Stimulated activated CD4-positive, alpha-beta T cell treated with anti-CD3 and anti-CD28 coated beads, Interleukin-2, amount 100 ng/mL, for 4 hours (primary cell): Measurements from ENCODE around the gene TAB2.
"Not testable (repeated sequence)": the region's sequence is repeated elsewhere in the genome, so short reads cannot be mapped to it uniquely, and the experiment has no call there.

Experiments
- DNase-seq: peaks from one replicate; pipeline ENCODE4 v3.0.0-alpha.2; 2020; ENCODE audit warnings: low read depth

The TAB2 gene

DNA sequence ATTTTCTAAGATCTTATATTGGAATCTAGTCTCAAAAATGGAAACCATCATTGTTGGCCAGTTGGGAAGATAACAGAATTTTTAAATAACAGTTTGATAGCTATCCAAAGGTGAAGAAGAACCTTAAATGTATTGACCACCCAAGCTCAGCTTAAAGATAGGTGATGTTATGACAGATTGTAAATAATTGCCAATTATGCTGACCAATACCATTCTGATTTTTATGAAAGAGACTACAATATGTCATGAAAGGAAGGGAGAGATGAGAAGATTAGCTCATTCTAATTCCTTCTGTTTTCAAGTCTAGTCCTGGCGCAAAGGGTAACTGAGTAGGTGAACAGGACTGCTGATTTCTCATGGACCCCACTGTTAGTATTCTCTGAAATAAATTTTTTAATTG is 5.7 kb upstream of the TAB2 start:
- DNase-seq, result no peak

DNA sequence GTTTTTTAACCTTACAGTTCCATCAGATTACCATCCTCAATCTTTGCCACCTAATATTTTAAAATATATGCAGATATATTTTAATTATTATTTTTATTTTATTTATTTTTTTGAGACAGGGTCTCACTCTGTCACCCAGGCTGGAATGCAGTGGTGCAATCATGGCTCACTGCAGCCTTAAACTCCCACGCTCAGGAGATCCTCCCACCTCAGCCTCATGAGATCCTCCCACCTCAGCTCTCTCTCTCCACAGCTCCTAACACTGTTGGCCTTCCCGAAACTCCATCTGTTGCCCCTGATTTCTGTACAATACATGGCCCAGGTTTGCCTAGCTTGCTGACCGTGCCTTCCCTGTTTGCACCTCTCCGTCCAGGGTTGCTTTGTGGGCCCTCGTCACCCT is 4.4 kb upstream of the TAB2 start:
- DNase-seq, result no peak

DNA sequence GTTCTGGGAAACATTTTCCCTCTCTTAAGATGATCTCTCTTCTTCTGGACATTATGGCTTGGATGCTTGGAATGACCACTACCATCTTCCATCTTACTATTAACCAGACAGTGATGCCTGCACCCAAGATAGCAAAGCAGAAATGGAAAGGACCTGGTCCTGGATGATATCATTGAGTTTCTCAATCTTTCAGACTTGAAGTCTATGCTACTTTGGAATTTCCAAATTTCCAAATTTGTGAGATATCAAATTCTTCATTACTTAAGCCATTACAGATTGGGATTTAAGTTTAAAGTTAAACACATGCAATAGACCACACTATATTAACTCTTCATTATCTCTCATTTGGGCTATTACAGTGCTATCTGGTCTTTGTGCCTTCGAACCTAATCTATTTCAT is 3.7 kb upstream of the TAB2 start:
- DNase-seq, result no peak

DNA sequence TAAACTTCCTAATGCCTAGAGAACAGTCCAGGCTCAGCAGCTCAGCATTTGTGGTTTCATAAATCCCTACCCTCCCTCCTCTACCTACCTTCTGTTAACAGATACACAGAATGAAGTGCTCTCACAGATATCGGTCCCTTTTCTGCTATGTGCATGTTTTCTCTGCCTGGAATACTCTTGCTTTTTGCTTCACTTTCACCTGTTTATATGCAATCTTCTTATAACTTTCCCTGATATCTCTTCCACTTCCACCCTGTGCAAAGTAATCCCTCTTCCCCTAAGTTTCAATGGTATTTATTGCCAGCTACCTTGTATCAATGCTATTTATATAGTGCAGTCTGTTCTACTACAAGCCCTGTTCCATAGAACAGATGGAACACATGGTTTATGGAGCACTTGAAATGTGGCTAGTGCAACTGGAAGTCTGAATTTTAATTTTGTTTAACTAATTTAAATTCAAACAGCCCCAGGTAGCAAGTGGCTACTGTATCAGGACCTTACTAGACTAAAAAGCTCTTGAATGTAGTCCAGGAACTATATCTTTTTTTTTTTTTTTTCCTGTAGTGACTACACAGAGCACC is 3.1 kb upstream of the TAB2 start:
- DNase-seq, result no peak

DNA sequence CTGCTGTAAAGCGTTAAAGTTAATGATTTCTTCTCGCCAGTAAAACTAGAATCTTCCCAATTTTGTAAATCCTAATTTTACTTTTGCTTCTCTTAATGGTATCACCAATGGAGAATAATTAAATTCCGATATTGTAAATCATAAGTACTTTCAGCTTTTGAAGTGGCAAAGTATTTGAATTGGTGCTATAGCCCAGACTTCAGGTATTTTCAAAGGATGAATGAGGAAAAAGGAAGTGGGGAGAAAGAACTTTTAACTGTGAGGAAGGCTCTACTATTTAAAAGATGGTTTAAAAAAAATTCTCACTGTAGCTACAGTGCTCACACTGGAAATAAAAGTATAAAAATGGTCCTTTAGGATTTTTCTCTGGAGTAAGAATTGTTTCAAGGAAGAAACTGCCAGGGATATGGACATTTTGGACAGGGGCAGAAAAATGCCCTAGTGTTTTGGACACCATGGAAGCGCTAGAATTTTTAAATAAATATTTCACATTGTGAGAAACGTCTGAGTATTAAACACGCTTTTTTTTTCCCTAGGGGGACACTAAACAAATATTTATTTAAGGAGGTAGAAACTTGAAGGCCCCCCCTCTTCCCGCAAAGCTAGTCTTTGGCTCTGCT is 1.3 kb upstream of the TAB2 start:
- DNase-seq, result no peak

DNA sequence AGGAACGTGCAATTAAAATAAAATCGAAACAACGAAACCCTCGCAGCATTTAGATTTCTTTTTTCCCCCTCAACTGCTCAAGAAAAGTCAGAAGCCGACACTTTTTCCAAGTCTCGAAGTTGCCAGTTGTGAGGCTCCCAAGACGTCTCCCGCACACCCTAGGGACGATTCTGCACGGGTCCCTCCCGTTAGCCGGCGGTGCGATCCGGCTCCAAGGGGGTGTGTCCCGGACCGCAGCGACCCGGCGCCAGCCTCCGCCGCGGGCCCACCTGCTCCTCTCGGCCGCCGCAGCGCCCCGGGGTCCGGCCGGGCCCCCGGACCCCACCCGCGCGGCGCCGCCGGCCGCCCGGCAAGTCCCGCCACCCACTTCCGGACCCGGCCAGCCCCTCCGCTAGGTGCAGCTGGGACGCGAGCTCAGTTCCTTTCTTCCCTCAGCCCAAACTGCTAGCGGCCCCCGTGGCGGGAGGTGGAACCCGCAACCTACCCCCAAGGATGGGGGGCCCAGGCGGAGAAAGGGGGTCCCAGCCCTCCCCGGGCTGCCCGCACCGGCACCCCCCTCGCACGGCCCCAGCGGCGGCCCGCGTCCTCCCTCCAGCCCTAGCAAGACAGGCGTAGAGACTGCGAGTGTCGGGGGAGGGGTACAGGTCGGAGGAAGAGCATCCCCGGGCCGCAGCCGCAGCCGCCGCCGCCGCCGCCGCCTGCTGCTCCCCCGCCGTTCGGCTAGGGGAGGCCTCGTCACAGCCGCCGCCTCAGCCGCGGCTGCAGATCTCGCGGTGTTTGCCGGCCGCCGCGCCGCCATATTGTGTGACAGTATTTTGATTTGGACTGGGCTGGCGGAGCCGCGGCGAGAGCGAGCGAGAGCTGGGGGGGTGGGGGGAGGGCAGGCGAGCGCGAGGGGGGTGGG is 520 bp upstream of the TAB2 start:
- peak; percentile 85 for DNase-seq

DNA sequence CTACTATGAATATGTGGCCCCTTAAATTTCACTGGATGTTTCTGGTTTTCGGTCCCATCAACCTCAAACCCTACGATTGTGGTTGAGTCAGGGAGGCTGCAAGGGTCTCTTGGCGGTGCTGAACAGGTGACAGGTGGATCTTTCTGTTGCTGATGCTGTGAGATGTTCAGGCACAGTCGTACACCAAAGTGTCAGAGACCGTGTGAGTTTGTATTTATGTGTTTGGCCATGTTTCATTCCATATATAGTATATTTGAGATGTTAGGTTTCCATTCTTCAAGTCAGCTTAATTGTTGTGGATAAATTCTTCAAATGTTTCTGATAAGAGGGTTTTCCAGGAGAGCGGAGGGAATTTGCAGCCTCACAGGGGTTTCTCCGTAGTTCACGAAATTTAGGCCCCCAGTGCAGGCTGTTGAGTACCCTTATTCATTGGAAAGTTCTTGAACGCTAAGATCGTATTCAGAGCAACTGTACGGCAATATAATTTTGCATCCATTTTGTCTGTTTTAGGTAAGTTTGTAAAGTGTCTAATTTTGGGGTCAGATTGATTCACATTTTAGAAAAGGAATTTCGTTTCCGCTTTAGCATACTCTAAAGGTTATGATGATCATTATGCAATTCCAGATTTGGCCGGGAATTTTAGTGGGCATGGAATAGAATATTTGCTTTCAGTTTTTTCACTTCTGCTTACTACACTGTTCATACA is 1.2 kb downstream of the TAB2 start:
- DNase-seq, result no peak

DNA sequence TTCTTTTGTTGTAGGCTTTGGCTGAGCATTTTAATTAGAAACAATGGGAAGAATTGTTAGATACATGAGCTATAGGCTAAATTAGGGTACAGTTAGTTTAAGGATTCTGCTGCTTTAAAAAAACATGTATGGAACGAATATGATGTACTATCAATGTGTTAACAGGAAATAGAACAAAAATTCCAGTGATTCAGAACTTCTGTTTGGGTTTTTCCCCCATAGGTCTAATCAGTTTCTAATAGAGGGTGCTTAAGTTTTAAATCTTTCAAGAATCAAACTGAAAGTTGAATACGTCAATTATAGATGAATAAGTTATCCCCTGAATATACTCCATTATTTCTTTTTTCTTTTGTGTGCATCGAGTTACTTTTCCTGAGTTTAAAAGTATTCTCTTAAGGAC is 1.9 kb downstream of the TAB2 start:
- no peak for DNase-seq

DNA sequence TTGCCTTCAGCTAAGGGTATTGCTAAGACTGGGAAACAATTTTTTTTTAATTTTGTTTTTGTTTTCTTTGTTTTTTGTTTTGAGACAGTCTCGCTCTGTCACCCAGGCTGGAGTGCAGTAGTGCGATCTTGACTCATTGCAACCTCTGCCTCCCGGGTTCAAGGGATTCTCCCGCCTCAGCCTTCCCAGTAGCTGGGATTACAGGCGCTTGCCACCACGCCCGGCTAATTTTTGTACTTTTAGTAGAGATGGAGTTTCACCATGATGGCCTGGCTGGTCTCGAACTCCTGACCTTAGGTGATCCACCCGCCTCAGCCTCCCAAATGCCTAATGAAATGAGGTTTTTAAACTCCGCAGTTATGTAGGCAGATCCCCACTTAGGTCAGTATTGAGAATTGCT is 2.5 kb downstream of the TAB2 start:
- not testable (repeated sequence) for DNase-seq

DNA sequence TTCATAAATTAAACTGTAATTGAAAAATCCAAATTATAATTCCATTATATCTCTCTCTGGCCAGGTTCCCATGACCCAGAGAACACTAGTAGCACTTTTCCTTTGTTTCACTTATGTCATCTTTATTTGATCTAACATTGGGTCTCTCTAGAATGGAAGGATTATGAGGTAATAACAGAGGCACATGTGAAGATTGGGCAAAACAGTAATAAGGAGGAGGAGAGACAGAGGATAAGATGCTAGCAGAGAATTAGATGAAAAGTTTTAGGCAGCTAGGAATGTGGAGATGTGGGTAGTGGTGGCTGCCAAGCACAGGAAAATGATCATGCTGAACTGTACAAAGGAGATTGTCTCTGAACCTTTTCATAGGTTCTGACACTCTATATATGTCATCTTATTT is 3.3 kb downstream of the TAB2 start:
- no peak for DNase-seq

DNA sequence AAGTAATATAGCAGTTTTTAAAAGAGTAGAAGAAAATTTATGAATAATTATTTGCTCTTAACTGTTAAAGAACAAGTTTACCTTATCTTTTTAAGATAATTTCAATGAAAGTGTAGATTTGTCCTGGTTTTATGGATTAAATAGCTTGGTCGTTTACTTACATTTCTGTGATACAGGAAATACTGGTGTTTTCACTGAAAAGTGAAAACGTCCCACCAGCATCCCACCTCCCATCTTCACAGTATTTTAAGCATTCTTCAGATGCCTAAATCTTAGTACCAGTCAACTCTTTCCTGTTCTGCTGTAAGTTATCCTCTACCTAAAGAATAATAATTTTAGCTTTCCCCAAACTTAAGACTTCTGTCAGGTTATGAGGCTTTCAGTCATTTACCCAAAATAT is 5.8 kb downstream of the TAB2 start:
- DNase-seq, result no peak

DNA sequence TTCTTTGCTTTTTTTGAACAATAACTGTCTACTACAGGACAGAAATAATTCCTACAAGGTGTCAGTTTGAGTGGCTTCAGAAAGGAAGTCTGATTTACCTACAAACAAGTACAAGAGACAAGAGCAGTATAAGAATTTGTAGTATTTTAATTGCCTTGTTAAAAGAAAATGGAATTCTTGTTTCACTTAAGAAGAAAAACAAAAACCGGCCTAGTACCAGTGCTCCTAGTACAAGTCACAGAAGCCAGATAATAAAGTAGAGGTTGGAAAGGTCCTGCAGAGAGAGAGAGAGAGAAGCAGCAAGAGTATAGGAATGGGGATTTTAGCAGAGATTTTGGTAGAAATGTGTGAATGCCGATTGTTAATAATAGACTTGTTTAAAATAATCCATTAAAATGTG is 6.4 kb downstream of the TAB2 start:
- no peak for DNase-seq

DNA sequence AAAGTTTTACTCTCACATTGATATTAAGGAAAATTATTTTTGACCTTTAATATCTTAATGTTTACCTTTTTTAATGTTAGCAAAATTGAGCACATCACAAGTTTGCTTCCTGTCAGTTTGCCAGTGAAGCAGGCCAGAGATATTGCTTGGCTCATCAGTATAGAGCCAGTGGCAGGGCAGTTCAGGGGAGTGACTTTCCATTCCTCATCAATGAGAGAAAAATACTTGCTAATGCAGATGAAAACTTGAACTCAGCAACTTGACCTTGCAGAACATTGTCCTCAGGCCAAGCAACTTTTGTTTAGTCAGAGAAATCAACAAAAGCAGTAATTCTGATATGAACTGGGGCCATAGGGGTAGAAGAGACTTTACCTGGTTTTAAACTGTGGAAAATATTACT is 6.9 kb downstream of the TAB2 start:
- DNase-seq, result no peak

DNA sequence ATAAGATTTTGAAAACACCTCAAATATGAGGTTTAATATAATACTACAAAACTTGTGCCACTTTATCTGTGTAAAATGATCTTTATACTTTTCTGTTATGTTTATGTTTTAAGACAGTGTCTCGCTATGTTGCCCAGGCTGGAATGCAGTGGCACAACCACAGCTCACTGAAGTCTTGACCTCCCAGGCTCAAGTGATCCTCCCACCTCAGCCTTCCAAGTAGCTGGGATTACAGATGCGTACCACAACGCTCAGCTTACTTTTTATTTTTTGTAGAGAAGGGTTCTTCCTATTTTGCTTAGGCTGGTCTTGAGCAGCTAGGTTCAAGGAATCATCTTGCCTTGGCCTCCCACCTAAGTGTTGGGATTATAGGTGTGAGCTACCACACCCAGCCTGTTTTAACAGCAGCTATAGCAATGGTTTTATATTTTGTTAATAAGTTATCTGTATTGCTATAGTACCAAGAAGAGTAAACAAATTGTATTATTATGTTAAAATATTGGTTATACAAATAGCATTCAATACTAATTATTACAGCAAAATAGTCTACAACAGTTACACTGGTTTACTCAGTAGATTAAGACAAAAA is 8.2 kb downstream of the TAB2 start:
- no peak for DNase-seq

DNA sequence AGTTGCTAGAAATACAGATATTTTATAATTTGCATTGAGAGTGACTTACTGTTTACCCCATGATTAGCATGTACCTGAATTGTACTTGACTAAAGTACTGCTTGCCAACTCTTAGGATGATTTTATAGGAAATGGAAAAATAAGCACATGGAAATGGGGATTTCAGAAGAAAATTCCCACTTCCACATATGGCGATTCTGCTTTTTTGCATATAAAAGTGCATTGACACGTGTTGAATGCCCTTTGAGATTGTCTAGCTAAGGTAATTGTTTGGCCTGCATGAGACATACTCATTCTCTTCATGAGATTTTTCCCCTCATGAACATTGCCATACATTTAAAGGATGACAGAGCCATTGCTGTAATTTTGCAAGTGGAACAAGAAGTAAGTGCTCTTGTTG is 10.1 kb downstream of the TAB2 start:
- DNase-seq, result no peak

DNA sequence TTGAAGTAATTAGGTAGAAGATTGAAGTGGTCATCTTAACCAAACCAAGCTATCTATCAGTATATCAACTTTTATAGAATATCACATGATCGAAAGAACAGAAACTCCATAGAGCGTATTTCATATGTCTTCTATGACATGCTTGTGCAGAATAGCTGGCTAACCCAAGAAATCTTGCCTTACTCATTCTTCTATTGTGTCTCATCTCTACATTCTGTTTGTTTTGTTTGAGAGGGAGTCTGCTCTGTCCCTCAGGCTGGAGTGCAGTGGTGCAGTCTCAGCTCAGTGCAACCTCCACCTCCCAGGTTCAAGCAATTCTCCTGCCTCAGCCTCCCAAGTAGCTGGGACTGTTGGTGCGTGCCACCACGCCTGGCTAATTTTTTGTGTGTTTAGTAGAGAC is 10.6 kb downstream of the TAB2 start:
- no peak for DNase-seq

DNA sequence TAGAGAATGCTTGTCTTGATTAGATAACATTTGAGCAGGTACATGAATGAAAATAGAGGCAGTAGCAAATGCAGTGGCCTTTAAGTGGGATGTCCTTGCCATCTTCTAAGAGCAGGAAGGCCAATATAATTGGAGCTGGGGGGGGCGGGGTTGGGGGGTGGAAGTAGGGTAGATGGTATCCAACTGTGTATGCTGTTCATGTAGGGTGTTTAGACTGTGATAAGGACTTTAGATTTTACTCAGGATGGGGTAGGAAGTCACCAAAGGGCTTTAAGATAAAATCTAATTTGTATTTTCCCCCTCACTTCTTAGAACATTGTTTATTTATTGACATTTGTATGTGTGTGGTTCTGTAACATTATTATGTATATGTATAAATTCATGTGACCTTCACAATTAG is 12.0 kb downstream of the TAB2 start:
- DNase-seq, result no peak

DNA sequence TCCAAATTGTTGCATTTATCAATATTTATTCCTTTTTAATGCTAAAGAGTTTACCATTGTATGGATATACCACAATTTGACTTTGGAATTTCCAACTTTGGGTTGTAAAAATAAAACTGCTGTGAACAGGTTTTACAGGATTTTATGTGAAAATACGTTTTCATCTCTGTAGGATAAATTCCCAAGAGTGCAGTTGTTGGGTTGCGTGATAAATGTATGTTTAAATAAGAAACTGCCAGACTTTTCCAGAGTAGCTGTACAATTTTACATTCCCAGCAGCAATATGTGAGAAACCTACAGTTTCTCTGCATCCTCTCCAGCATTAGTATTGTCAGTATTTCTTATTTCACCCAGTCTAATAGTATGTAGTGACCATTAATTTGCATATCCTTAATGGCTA is 12.6 kb downstream of the TAB2 start:
- DNase-seq, result no peak

DNA sequence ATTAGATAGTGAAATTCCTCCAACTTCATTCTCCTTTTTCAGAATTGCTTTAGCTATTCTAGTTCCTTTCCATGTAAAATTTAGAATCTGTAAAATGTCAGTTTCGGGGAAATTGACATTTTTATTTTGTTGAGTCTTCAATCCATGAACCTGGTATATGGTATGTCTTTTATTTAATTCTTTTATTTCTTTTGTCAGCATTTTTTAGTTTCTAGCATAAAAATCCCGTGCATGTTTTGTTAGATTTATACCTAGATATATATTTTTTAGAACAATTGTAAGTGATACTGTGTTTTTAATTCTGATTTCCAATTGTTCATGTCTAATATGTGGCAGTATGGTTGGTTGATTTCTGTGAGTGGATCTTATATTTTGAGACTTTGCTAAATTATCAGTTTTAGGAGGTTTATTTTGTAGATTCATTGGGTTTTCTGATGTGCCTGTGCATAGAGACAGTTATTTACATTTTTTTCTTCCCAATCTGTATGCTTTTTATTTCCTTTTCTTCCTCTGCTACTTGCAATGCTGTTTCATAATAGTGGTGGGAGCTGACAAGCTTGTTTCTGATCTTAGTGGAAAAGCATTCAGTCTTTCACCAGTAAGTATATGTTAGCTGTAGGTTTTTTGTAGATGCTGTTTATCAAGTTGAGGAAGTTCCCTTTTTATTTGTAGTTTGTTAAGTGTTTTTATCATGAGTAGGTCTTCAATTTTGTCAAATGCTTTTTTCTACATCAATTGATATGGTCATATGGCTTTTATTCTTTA is 13.7 kb downstream of the TAB2 start:
- no peak for DNase-seq

DNA sequence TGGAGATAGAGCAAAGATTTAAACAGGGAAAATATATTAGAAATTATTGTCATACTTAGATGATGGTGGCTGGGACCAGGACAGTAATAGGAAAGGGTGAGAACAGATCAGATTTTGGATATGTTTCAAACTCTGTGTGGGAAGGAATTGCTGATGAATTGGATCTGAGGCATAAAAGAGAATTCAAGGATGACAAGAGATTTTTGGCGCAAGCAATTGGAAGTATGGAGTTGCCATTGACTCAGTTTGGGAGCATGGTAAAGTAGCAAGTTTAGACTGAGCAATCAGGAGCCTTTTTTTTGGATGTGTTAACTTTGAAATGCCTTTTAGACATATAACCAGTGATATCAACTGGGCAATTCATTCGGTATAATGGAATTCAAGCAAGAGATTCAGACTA is 14.4 kb downstream of the TAB2 start:
- no peak for DNase-seq

DNA sequence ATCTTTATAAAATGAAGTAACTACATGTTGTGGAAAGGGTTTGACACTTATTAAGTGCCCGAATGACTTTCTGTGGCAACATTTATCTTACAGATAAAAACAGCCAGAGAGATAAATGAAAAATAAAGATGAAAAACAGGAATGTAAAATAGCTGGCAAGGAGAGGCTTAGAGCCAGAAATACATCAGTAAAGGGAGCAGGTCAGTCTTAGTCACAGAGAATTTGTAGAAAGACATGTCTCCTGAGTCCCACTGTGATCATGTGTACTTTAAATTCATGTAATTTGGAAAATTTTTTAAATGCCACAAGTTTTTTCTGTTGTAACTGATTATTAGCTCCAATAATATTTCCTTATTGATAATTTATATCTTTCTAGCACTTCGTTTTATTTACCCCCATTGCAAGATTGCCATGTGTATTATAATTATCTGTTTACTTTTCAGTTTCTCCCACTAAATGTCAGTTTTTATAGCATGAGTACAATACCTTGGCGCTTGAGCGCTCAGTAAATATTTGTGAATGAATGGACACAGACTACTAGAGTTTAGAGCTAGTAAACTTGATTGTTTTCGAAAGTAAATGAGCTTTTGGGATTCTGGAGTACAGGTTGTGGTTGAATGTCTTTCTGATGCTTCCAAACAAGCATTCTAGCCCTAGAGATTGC is 15.2 kb downstream of the TAB2 start:
- no peak for DNase-seq
